Tibial nerve (tissue), 4 donors: ENCODE measurements around the gene MTHFD1L. TPM values are rescaled to one million over a fixed set of nuclear protein-coding genes. Genes with fewer than 3 reads are reported as not detected.

Experiments used
- DNase-seq, 2 donors: peaks; one replicate each; pipeline ENCODE4 v3.0.0-alpha.2; 2019; ENCODE audit warnings: low spot score in 2 of 2
- H3K27ac ChIP-seq, 4 donors: fragments of 200-600 bp; sonication (generic) in 3 of 4; one replicate each; pipeline ENCODE4 v1.5.1; 2017 to 2019; ENCODE audit warnings: mild to moderate bottlenecking in 1 of 4
- H3K27me3 ChIP-seq, 2 donors: fragments of 200-600 bp; sonication (generic) in 1 of 2; one replicate each; pipeline versions ENCODE4 v1.5.1 to v1.6.0; 2017 to 2019
- H3K36me3 ChIP-seq, 3 donors: fragments of 200-600 bp; sonication (generic); one replicate each; pipeline ENCODE4 v1.5.1; 2018 to 2019
- H3K4me1 ChIP-seq, 4 donors: fragments of 200-600 bp; sonication (generic) in 3 of 4; one replicate each; pipeline ENCODE4 v1.5.1; 2017 to 2019
- H3K4me3 ChIP-seq, 4 donors: fragments of 200-600 bp; sonication (generic) in 3 of 4; one replicate each; pipeline ENCODE4 v1.5.1; 2017 to 2019; ENCODE audit warnings: mild to moderate bottlenecking in 1 of 4, moderate library complexity in 1 of 4
- H3K9me3 ChIP-seq, 4 donors: fragments of 200-600 bp; sonication (generic) in 3 of 4; one replicate each; pipeline ENCODE4 v1.5.1; 2017 to 2019
- EP300 ChIP-seq, 2 donors: sonication (generic); formaldehyde crosslinking; IDR thresholded peaks; one replicate each; pipeline ENCODE4 v1.6.1; 2017; ENCODE audit warnings: antibody characterized with exemption in 2 of 2, mild to moderate bottlenecking in 1 of 2
- POLR2A ChIP-seq, 2 donors: fragments of 450-650 bp; IDR thresholded peaks; one replicate each; pipeline ENCODE4 v1.6.1; 2017; ENCODE audit warnings: antibody characterized with exemption in 2 of 2, mild to moderate bottlenecking in 2 of 2, moderate library complexity in 2 of 2
- whole genome bisulfite sequencing, 2 donors: methylation state at CpG; one replicate each; pipeline ENCODE4 v1.1.5; 2018; 5-methylcytosine and 5-hydroxymethylcytosine counted together
- total RNA-seq, 4 donors: library from RNA; depleted of rRNA; stranded (reverse); fragments of >200 nt; gene quantifications; one replicate each; pipeline ENCODE4 v1.1.0, GENCODE V29; 2016
- TF ChIP-seq, protein P1 (sequence below), 5 experiments: fragments of 200-600 bp in 3 of 5; fragments of 450-650 bp in 2 of 5; sonication (generic) in 3 of 5; IDR thresholded peaks; one replicate each; pipeline ENCODE4 v1.5.1; 2016 to 2019; ENCODE audit warnings: antibody characterized with exemption in 5 of 5, mild to moderate bottlenecking in 3 of 5, moderate library complexity in 2 of 5

MTHFD1L gene
- total RNA-seq, 4 donors from 2014 or later = 8.4 to 35.1 (median 13.1) TPM

DNA sequence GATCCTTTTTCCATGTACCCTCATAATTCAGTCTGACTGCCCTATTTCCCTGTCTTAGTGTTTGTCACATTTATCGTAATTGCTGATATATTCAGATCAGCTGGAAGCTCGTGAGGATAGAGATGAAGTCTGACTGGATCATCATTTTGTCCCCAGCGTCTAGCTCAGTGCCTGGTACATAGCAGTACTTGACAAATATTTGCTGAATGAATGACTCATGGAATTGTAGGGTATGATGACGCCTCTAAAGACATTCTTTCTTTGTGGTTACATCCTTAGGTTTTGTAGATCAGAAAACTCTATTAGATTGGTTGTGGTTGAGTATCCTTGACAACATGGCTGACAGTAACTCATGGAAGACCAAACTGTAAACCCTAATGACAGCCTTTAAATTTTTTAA is 68.9 kb downstream of the MTHFD1L start:
- peaks cover 0 to 38% (median 0%) of the 10 kb centered on the region in 3 donors for H3K36me3 ChIP-seq
- no peaks in the 10 kb centered on the region for H3K9me3 ChIP-seq
- no peak overlapping the region for H3K27ac ChIP-seq
- H3K4me3 ChIP-seq = no peak overlapping the region
- H3K27me3 ChIP-seq = no peaks in the 10 kb centered on the region
- DNase-seq = no peak
- TF ChIP-seq EP300 (IDR thresholded peaks at IDR 0.05) = no peak
- TF ChIP-seq POLR2A (IDR thresholded peaks at IDR 0.05) = no peak
- TF ChIP-seq, protein P1, sequence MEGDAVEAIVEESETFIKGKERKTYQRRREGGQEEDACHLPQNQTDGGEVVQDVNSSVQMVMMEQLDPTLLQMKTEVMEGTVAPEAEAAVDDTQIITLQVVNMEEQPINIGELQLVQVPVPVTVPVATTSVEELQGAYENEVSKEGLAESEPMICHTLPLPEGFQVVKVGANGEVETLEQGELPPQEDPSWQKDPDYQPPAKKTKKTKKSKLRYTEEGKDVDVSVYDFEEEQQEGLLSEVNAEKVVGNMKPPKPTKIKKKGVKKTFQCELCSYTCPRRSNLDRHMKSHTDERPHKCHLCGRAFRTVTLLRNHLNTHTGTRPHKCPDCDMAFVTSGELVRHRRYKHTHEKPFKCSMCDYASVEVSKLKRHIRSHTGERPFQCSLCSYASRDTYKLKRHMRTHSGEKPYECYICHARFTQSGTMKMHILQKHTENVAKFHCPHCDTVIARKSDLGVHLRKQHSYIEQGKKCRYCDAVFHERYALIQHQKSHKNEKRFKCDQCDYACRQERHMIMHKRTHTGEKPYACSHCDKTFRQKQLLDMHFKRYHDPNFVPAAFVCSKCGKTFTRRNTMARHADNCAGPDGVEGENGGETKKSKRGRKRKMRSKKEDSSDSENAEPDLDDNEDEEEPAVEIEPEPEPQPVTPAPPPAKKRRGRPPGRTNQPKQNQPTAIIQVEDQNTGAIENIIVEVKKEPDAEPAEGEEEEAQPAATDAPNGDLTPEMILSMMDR (IDR thresholded peaks at IDR 0.05) = no peak
- 95 to 97% methylated on average over 4 of the region's 4 CpGs for WGBS, 2 donors
- H3K4me1 ChIP-seq = peaks cover 0 to 39% (median 3%) of the 10 kb centered on the region in 4 donors

DNA sequence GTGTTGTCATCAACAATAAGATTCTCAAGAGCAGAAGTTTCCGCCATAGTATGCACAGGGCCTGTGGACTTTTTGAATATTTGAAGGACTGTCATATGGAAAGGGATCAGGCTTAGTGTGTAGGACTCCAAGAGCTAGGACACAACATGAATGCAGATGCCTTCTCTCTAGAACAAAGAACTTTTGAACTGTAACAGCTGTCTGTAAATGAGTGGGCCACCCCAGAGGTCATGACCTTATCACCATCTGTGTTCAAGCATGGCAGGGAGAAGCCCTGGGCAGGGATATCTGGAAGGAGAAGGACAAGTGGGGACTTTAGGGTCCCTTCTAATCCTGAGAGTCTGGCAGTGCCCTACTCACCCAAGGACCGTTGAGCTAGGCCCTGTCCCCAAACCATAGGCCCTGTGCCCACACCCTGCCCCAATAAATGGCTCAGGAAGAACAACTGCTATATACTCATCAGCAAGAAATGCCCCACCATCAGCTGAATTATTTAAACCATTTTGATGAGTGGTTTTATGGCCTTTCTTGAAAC is 70.6 kb downstream of the MTHFD1L start:
- WGBS, 2 donors = 81 to 93% methylated on average over 2 of the region's 2 CpGs
- TF ChIP-seq EP300 (IDR thresholded peaks at IDR 0.05) (no peak), POLR2A (IDR thresholded peaks at IDR 0.05) (no peak)
- TF ChIP-seq, protein P1 (IDR thresholded peaks at IDR 0.05) = no peak
- Histone ChIP-seq H3K27me3 (no peaks in the 10 kb centered on the region), H3K27ac (no peak overlapping the region), H3K4me1 (peaks cover 0 to 22% (median 0%) of the 10 kb centered on the region in 4 donors), H3K9me3 (no peaks in the 10 kb centered on the region), H3K4me3 (no peak overlapping the region), H3K36me3 (peaks cover 0 to 49% (median 0%) of the 10 kb centered on the region in 3 donors)
- DNase-seq = no peak

DNA sequence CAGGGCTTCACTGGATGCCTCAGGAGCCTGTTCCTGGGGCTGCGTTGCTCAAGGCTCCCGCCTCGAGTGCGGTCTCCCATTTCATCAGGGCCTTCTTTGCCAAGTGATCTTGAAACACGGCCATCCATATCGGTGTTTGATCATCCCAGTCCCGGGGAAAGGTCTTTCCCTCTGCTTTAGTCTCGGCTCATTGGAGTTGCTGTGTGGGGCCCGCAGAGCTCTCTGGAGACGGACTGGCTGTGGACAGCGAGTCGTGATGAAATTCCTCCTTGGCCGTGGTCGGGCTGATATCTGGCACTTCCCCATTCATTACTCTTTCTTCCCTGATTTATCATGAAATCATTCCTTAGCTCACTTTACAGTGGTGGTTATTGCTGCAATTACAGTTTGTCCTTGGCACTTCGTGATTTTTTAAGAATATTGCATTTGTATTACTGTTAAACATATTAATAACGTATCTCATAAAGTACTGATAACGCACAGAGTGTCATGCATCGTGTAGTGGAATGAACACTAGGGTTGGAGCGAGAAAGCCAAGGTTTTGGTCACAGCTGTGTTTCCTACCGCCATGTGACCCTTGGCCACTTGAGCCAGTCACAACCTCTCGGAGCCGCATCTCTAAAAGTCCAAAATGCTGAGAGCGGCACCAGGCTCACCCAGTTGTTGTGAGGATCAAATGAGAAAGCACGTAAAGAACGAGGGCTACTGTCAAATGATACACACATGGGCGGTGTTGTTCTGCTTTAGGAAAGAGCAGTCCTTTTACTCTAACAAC is 71.8 kb downstream of the MTHFD1L start:
- Histone ChIP-seq H3K4me1 (peaks cover 0 to 12% (median 0%) of the 10 kb centered on the region in 4 donors), H3K9me3 (no peaks in the 10 kb centered on the region), H3K27me3 (no peaks in the 10 kb centered on the region), H3K4me3 (no peak overlapping the region), H3K36me3 (peaks cover 0 to 53% (median 0%) of the 10 kb centered on the region in 3 donors), H3K27ac (no peak overlapping the region)
- 84% methylated on average over 26 of the region's 26 CpGs for WGBS, 2 donors
- peak in 1 of 2 donors; percentile 35 for TF ChIP-seq EP300 (IDR thresholded peaks at IDR 0.05)
- TF ChIP-seq, protein P1 (IDR thresholded peaks at IDR 0.05) = no peak
- peak in 1 of 2 donors; percentile 44 for DNase-seq

DNA sequence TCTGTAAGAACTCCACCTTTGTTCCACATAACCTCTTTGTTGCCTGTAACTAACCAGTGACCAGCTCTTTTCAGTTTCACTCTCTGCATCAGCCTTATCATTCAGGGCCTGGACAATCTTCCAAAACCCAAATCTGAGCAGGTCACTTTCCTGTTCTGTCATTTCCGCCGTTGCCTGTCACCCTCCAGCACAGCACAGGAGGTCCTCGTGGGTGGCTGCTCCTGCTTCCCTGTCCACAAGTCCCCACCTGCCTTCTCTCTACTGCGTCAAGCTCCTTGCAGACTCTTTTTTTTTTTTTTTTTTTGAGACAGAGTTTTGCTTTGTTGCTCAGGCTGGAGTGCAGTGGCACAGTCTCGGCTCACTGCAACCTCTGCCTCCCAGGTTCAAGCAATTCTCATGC is 73.9 kb downstream of the MTHFD1L start:
- WGBS, 2 donors = 91 to 93% methylated on average over 5 of the region's 5 CpGs
- DNase-seq = no peak
- Histone ChIP-seq H3K4me3 (no peak overlapping the region), H3K36me3 (peaks cover 0 to 50% (median 0%) of the 10 kb centered on the region in 3 donors), H3K27me3 (no peaks in the 10 kb centered on the region), H3K27ac (no peak overlapping the region), H3K9me3 (no peaks in the 10 kb centered on the region), H3K4me1 (no peaks in the 10 kb centered on the region)
- TF ChIP-seq, protein P1 (IDR thresholded peaks at IDR 0.05) = no peak
- TF ChIP-seq EP300 (IDR thresholded peaks at IDR 0.05) (no peak), POLR2A (IDR thresholded peaks at IDR 0.05) (no peak)

DNA sequence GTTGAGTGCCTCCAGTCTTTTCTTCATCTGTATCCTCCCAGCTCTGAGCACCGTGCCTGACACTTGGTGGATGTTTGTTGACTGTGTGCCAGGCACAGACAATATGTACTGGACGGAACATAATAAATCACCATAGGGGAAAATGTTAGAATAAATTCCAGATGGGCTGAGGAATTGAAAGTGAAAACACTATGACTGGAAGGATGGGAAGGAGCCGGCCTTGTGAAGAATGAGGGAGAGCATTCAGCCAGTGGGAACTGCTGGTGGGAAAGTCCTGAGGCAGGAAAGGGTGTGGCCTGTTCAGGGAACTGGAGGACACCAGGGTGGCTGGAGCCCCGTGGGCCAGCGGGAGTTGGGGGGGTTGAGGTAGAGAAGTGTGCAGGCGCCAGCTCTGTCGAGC is 75.4 kb downstream of the MTHFD1L start:
- no peak for DNase-seq
- Histone ChIP-seq H3K27me3 (no peaks in the 10 kb centered on the region), H3K36me3 (peaks cover 0 to 62% (median 0%) of the 10 kb centered on the region in 3 donors), H3K4me1 (no peaks in the 10 kb centered on the region), H3K27ac (no peak overlapping the region), H3K9me3 (no peaks in the 10 kb centered on the region), H3K4me3 (no peak overlapping the region)
- TF ChIP-seq POLR2A (IDR thresholded peaks at IDR 0.05) (no peak), EP300 (IDR thresholded peaks at IDR 0.05) (no peak)
- TF ChIP-seq, protein P1 (IDR thresholded peaks at IDR 0.05) = no peak
- WGBS, 2 donors = 73% methylated on average over 7 of the region's 7 CpGs
